Ecto neural progenitor cell (in vitro differentiated cells): Measurements from ENCODE around the gene SLC9A5.

Experiments used
- DNase-seq: peaks from one replicate; pipeline ENCODE4 v3.0.0-alpha.2; 2018; ENCODE audit warnings: low spot score

SLC9A5 gene, protein sequence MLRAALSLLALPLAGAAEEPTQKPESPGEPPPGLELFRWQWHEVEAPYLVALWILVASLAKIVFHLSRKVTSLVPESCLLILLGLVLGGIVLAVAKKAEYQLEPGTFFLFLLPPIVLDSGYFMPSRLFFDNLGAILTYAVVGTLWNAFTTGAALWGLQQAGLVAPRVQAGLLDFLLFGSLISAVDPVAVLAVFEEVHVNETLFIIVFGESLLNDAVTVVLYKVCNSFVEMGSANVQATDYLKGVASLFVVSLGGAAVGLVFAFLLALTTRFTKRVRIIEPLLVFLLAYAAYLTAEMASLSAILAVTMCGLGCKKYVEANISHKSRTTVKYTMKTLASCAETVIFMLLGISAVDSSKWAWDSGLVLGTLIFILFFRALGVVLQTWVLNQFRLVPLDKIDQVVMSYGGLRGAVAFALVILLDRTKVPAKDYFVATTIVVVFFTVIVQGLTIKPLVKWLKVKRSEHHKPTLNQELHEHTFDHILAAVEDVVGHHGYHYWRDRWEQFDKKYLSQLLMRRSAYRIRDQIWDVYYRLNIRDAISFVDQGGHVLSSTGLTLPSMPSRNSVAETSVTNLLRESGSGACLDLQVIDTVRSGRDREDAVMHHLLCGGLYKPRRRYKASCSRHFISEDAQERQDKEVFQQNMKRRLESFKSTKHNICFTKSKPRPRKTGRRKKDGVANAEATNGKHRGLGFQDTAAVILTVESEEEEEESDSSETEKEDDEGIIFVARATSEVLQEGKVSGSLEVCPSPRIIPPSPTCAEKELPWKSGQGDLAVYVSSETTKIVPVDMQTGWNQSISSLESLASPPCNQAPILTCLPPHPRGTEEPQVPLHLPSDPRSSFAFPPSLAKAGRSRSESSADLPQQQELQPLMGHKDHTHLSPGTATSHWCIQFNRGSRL

DNA sequence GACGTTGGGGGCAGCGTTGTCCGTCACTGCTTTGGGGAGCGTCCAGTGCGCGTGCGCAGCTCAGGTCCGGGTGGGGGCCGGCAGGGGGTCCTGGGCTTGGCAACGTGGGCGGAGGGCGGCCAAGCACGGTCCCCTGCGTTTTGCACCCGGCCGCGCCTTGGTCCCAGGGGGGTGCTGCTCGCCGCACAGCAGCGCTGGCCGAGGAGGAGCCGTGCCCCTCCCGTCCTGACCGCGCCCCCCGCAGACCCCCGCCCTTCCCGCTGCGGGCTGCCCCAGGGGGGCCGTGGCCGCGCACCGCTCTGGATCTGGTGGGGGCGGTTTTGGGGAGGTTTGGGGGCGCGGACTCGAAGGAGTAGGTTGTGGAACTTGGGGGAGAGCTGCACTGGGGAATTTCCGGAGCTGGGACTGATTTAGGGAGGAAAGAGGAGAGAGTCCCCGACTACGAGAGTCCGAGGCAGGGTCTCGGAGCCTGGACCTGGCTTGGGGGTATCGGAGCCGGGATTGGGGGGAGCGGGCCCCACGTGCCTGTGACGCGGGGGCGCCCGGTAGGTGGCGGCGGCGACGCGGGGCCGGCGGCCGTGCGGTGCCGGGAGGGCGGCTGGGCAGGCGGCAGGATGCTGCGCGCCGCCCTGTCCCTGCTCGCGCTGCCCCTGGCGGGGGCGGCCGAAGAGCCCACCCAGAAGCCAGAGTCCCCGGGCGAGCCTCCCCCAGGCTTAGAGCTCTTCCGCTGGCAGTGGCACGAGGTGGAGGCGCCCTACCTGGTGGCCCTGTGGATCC, at the start of gene SLC9A5:
Gene SLC9A5 (plus strand): TSS at position 579 of the 777 bp plus-strand sequence. CDS start 36 bp downstream, at position 615.
- peak; percentile 69 for DNase-seq

DNA sequence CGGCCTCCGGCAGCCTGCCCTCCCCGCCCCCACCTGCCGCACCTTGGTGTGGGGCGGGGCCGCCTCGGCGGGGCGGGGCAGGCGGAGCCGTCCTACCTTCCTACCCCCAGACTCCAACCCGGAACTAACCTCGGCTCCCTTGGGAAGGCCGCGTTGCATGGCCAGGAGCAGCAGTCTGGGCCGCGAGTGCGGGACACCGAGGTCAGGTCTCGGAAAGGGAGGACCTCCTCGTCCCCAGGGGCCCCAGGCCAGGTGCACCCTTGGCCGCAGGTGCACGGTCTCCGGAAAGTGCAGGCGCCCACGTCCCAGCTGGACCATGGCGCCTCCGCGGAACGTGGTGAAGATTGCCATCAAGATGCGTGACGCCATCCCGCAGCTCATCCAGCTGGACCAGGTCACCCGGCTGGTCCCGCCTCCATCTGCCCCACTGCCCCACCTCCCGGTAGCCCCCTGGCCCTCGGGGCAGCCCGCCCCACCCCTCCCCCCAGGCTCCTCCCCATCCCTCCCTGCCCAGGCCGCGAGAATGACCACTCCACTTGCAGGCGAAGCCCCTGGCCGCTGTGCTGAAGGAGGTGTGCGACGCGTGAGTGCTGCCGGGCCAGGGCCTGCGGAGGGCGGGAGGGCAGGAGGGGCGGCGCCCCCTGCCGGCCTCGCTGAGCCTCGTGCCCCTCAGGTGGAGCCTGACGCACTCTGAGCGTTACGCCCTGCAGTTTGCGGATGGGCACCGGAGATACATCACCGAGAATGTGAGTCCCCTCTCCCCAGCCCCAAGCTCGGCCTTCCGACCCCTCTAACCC, 49.6 kb upstream of the SLC9A5 start, which contains the start of gene ELMO3:
Gene ELMO3 (plus strand): TSS at position 121 of the 797 bp plus-strand sequence. CDS start 196 bp downstream, at position 317.
- peak; percentile 84 for DNase-seq

GRCh38 chr16:67199808-67200198, 49.0 kb upstream of the SLC9A5 start:
- peak; percentile 66 for DNase-seq

DNA sequence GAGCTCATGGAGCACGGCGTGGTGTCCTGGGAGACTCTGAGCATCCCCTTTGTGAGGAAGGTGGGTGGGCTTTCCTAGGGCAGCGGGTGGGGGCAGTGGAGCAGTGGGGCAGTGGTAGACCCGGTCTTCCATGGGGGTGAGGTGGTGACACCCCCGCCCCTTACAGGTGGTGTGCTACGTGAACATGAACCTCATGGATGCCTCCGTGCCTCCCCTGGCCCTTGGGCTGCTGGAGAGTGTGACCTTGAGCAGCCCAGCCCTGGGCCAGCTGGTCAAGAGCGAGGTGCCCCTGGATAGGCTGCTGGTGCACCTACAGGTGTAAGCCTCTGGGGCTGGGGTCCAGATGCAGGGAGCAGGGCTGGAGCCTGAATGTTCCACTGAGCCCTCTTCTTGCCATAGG, 48.3 kb upstream of the SLC9A5 start:
- DNase-seq, result no peak

- DNase-seq, result no peak
These were observed 47.1 kb upstream of the SLC9A5 start for GRCh38 chr16:67201411-67202345.

- DNase-seq, result no peak
These were observed 46.4 kb upstream of the SLC9A5 start for GRCh38 chr16:67202426-67202825.

- DNase-seq, result no peak
These were observed 45.8 kb upstream of the SLC9A5 start for GRCh38 chr16:67202956-67203493.

GRCh38 chr16:67204076-67204475, 44.7 kb upstream of the SLC9A5 start:
- no peak for DNase-seq

- no peak for DNase-seq
These were observed 42.5 kb upstream of the SLC9A5 start for GRCh38 chr16:67206129-67206837.

DNA sequence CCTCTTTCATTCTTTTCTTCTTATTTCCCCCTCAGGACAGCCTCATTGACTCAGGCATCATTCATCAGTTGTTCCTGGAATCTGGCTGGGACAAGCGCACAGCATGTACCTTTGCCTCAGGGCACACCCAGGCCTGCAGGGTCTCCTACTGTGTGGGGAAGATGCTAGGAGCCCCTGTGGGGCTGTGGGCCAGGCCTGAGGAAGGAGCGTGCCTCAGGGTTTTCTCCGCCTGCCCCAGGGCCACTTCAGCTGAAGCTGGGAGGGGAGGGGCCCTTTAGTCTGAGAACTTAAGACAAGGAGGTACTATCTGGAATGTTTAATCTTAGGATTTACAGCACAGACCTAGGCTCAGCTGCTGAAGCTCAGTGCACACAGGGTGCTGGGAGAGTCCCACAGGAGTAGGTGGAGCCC, 41.9 kb upstream of the SLC9A5 start:
- no peak for DNase-seq

DNA sequence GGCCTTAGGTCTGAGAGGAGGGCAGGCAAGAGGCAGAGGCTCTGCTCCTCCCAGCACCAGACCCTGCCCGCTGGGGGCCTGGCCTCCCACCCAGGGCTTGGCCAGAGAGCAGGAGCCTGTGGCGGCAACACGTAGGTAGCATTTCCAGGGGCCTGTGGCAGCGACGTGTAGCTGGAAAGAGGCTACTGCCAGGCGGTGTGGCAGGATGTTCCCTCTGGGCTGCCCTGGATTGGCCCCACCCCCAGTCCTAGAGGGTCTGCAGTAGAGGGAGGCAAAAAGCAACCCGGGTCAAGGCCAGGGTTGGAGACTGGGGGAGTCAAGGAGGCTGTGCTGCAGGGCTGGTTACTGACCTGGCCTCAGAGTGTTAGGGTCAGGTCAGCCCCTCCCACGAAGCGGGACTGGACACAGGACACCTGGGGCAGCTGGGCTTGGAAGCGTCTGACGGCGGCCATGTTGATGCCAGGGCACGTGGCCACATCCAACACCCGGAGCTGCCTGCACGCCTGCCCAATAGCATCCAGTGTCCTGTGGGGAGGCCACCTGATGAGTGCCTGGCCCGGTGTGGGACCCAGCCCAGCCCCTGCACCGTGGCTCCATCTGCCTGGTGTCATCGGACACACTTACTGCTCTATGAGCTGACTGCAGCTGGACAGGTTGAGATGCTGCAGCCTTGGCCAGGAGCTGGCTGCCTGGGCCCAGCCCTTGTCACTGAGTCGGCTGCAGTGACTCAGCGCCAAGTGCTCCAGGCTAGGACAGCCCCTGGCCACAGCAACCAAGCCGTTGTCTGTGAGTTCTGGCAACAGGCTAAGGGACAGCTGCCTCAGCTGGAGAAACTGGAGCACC, 41.3 kb upstream of the SLC9A5 start:
- no peak for DNase-seq

- DNase-seq, result no peak
These were observed 40.5 kb upstream of the SLC9A5 start for GRCh38 chr16:67208154-67208896.

DNA sequence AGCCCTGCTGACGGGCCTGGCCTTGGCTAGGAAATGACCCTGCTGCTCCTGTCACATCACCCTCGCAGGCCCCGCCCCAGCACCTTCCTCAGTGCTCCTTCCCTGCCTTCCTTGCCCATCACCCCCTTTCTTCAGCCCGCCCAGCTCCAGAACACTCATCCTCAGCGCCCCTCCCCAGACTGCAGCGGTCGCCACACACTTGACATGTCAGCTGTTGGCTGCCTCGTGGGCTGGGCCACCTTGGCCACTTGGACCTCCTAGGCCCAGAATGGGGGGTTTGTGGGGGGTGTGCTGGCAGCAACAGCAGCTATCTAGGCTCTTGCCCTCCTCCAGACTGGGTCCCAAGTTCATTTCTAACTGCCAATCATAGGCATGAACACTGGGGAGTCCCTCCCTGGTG, 39.2 kb upstream of the SLC9A5 start:
- no peak for DNase-seq

DNA sequence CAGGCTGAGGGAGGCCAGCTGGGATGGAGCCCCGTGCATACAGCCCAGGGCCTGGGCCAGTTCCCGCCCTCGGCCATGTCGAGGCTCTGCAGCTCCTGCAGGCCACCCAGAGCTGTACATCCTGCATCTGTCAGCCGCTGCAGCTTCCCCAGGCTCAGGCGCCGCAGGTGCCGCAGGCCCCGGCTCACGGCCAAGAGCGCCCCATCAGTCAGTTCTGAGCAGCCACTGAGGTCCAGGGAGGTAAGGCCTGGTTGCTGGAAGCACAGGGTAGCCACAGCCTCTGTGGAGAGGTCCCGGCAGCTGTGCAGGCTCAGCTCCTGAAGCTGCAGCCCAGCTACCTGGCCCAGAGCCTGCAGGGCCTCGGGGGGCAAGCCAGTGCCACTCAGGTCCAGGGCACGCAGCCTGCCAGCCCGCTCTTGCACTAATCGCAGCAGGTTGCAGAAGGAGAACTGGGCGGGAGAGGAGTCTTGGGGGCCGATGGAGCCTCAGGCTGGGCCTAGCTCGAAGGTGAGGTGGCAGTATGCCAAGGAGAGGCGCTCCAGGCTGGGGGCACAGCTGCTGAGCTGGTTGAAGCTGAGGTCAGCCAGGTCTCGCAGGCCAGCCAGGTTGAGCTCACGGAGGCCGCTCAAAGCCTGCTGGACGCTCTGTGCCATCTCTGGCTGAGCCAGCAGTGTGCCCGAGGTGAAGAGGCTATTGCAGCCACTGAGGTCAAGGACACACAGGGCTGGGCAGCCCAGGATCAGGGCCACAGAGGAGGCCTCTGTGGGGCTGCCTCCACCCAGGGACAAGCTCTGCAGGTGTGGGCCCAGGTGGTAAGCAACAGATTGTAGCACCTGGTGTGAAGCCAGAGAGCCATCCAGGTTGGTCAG, 38.5 kb upstream of the SLC9A5 start:
- no peak for DNase-seq

- no peak for DNase-seq
These were observed 37.1 kb upstream of the SLC9A5 start for GRCh38 chr16:67211674-67212073.

DNA sequence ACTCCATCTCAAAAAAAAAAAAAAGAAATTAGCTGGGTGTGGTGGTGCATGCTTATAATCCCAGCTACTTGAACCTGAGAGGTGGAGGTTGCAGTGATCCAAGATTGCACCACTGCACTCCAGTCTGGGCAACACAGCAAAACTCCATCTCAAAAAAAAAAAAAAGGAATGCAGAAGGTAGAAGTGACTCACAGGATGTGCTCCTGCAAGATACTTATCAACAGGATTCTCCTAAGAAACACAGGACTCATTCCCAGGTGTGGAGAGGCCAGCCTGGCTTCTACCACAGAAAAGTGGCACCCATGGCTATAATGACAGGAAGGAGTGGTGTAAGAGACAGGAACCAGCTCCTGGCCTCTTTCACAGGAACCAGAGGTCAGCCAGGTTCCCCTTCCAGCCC, 36.0 kb upstream of the SLC9A5 start:
- no peak for DNase-seq
